ENCODE measurements around the gene BEST1. TPM values are rescaled to one million over a fixed set of nuclear protein-coding genes. Genes with fewer than 3 reads are reported as not detected.
"Not testable (repeated sequence)": the region's sequence is repeated elsewhere in the genome, so short reads cannot be mapped to it uniquely, and the experiment has no call there.

Gene BEST1
- total RNA-seq, 4 donors from 2014 or later: 0.89 to 2.8 (median 1.5) TPM

- H3K4me3 ChIP-seq (ENCODE audit: low read depth, poor library complexity, severe bottlenecking): no peak overlapping the region
- no peak for TF ChIP-seq POLR2A (IDR thresholded peaks at IDR 0.05)
- TF ChIP-seq, protein P1, sequence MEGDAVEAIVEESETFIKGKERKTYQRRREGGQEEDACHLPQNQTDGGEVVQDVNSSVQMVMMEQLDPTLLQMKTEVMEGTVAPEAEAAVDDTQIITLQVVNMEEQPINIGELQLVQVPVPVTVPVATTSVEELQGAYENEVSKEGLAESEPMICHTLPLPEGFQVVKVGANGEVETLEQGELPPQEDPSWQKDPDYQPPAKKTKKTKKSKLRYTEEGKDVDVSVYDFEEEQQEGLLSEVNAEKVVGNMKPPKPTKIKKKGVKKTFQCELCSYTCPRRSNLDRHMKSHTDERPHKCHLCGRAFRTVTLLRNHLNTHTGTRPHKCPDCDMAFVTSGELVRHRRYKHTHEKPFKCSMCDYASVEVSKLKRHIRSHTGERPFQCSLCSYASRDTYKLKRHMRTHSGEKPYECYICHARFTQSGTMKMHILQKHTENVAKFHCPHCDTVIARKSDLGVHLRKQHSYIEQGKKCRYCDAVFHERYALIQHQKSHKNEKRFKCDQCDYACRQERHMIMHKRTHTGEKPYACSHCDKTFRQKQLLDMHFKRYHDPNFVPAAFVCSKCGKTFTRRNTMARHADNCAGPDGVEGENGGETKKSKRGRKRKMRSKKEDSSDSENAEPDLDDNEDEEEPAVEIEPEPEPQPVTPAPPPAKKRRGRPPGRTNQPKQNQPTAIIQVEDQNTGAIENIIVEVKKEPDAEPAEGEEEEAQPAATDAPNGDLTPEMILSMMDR (IDR thresholded peaks at IDR 0.05): no peak
- peak in 1 of 2 donors; percentile 17 for DNase-seq (ENCODE audit: low spot score in 2 of 2)
- WGBS, 2 donors: 91 to 92% methylated on average over 4 of the region's 4 CpGs
- intact Hi-C loops (cut with DNase I; ENCODE audit: low total_unique reads): no loop called here
These were observed 46.8 kb downstream of the BEST1 start for GRCh38 chr11:61996933-61997332.

GRCh38 chr11:61999141-61999975 lies 49.2 kb downstream of the BEST1 start:
- peak in 1 of 2 donors; percentile 68 for DNase-seq (ENCODE audit: low spot score in 2 of 2)
- no peak overlapping the region for H3K4me3 ChIP-seq (ENCODE audit: low read depth, poor library complexity, severe bottlenecking)
- intact Hi-C loops (cut with DNase I; ENCODE audit: low total_unique reads): no loop called here
- TF ChIP-seq POLR2A (IDR thresholded peaks at IDR 0.05): no peak
- TF ChIP-seq, protein P1 (IDR thresholded peaks at IDR 0.05): no peak
- WGBS, 2 donors: 93 to 98% methylated on average over 7 of the region's 7 CpGs

GRCh38 chr11:62000539-62001446 lies 50.6 kb downstream of the BEST1 start:
- H3K4me3 ChIP-seq (ENCODE audit: low read depth, poor library complexity, severe bottlenecking): no peak overlapping the region
- DNase-seq (ENCODE audit: low spot score in 2 of 2): peak in 1 of 2 donors; percentile 79
- TF ChIP-seq, protein P1 (IDR thresholded peaks at IDR 0.05): no peak
- intact Hi-C loops (cut with DNase I; ENCODE audit: low total_unique reads): no loop called here
- 88% methylated on average over 23 of the region's 23 CpGs for WGBS, 2 donors

DNA sequence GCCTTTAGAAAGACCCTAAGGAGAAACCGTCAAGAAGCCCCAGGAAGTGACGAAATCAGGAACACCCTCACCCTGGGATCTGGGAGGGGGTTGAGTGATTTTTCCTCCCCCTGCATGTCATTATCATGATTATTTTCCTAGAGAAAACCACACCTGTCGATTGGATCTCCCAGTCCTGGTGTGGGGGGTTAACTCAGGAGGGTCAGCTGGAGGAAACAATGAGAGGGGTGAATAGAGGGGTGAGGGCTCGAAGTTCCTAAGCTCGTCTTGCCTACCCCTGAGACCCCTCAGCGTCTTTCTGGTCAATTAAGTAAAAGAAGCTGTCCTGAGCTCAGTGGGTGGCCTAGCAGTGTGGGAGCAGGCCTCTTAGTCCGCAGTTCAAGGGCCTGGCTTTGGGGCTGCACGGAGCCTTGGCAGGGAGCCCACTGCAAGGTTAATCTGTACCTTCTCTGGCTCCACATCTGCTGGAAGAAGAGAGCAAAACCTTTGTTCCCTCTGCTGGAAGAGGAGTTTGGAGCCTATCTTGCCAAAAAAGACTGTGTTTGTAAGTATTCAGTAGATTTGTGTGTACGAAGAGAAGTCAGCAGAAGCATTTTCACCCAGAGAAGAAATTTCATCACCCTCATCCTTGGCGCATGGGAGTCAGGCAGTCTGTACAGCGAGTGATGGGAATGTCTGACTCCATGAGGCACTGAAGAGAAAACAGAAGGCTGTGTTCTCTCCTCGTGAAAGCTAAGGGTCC lies 51.5 kb downstream of the BEST1 start:
- intact Hi-C loops (cut with DNase I; ENCODE audit: low total_unique reads): no loop called here
- no peak overlapping the region for H3K4me3 ChIP-seq (ENCODE audit: low read depth, poor library complexity, severe bottlenecking)
- WGBS, 2 donors: 71 to 75% methylated on average over 12 of the region's 12 CpGs
- TF ChIP-seq POLR2A (IDR thresholded peaks at IDR 0.05): no peak
- TF ChIP-seq, protein P1 (IDR thresholded peaks at IDR 0.05): no peak
- DNase-seq (ENCODE audit: low spot score in 2 of 2): peak in 1 of 2 donors; percentile 48

DNA sequence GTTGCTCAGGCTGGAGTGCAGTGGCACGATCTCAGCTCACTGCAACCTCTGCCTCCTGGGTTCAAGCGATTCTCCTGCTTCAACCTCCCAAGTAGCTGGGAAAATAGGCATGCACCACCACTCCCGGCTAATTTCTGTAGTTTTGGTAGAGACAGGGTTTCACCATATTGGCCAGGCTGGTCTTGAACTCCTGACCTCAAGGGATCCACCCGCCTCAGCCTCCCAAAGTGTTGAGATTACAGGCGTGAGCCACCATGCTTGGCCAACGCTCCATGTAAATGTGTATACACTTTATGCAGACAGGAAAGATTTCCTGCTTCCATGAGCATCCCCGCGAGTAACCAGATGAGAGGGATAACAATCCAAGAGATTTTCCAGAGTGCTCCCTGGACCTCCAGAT lies 52.1 kb downstream of the BEST1 start:
- intact Hi-C loops (cut with DNase I; ENCODE audit: low total_unique reads); DNase-seq (ENCODE audit: low spot score in 2 of 2); H3K4me3 ChIP-seq (ENCODE audit: low read depth, poor library complexity, severe bottlenecking): not testable (repeated sequence)
- WGBS, 2 donors: 97% methylated on average over 8 of the region's 8 CpGs
